HFFc6 (cell line): ENCODE data around the gene SYNC. TPM values are rescaled to one million over a fixed set of nuclear protein-coding genes. Genes with fewer than 3 reads are reported as not detected.
"Not testable (repeated sequence)": the region's sequence is repeated elsewhere in the genome, so short reads cannot be mapped to it uniquely, and the experiment has no call there.

Source experiments
- DNase-seq: peaks from one replicate; pipeline ENCODE4 v3.0.0-alpha.2; 2018
- H3K27ac Mint-ChIP-seq: 2 replicates; pipeline ENCODE4 v1.8.0; 2020; ENCODE audit warnings: mild to moderate bottlenecking, mixed read lengths
- H3K27me3 Mint-ChIP-seq: 2 replicates; pipeline ENCODE4 v1.8.0; 2021; ENCODE audit warnings: mild to moderate bottlenecking, moderate library complexity, mixed read lengths; ENCODE audit not compliant: insufficient read depth
- H3K36me3 Mint-ChIP-seq: 2 replicates; pipeline ENCODE4 v1.8.0; 2021; ENCODE audit warnings: low read depth, mixed read lengths
- H3K4me1 Mint-ChIP-seq: 2 replicates; pipeline ENCODE4 v1.8.0; 2020; ENCODE audit warnings: low read depth, mixed read lengths
- H3K4me3 Mint-ChIP-seq: 2 replicates; pipeline ENCODE4 v1.8.0; 2020; ENCODE audit warnings: mild to moderate bottlenecking, moderate library complexity, mixed read lengths
- H3K9me3 Mint-ChIP-seq: 2 replicates; pipeline ENCODE4 v1.8.0; 2020; ENCODE audit warnings: mild to moderate bottlenecking, mixed read lengths
- CTCF ChIP-seq: fragments of 200-600 bp; sonication (generic); IDR thresholded peaks from 2 replicates; pipeline ENCODE4 v1.5.0; 2021; ENCODE audit warnings: antibody characterized with exemption, mild to moderate bottlenecking
- total RNA-seq, 6 experiments: library from RNA; stranded (reverse); fragmentation: NEBNext Ultra II Directional; extraction: Animal tissue kit (Norgen Biotek cat#: 25700); gene quantifications; 2 replicates in 1 of 6; 3 replicates in 5 of 6; pipeline ENCODE4 v1.2.3, GENCODE V29; 2021

Gene SYNC
- total RNA-seq, 6 experiments from 2014 or later = 40.8 to 51.1 (median 48.1) TPM

- Mint-ChIP-seq H3K36me3 (peaks cover 53% of the 10 kb centered on the region), H3K4me1 (peaks cover 11% of the 10 kb centered on the region; the same call in 1 of the 2 replicates), H3K4me3 (no peak overlapping the region), H3K27ac (no peak overlapping the region), H3K27me3 (peaks cover 3% of the 10 kb centered on the region), H3K9me3 (no peaks in the 10 kb centered on the region)
- no peak for TF ChIP-seq CTCF
- no peak for DNase-seq
Observed at GRCh38 chr1:32676945-32677344, 25.6 kb downstream of the SYNC start.

GRCh38 chr1:32668716-32669115 is 33.9 kb downstream of the SYNC start:
- not testable (repeated sequence) for H3K27ac Mint-ChIP-seq, H3K4me3 Mint-ChIP-seq, DNase-seq, H3K27me3 Mint-ChIP-seq, H3K4me1 Mint-ChIP-seq, H3K9me3 Mint-ChIP-seq
- H3K36me3 Mint-ChIP-seq = peaks cover 41% of the 10 kb centered on the region

GRCh38 chr1:32666901-32667566 is 35.5 kb downstream of the SYNC start:
- H3K4me3 Mint-ChIP-seq = no peak overlapping the region
- H3K36me3 Mint-ChIP-seq = peaks cover 28% of the 10 kb centered on the region

GRCh38 chr1:32665915-32666314 is 36.7 kb downstream of the SYNC start:
- H3K4me1 Mint-ChIP-seq = no peaks in the 10 kb centered on the region
- H3K27ac Mint-ChIP-seq = no peak overlapping the region
- H3K27me3 Mint-ChIP-seq = no peaks in the 10 kb centered on the region
- DNase-seq = no peak
- TF ChIP-seq CTCF = no peak
- H3K9me3 Mint-ChIP-seq = no peaks in the 10 kb centered on the region
- no peak overlapping the region for H3K4me3 Mint-ChIP-seq
- H3K36me3 Mint-ChIP-seq = peaks cover 28% of the 10 kb centered on the region

More at GRCh38 chr1:32666901-32667566, 35.5 kb downstream of the SYNC start:
- H3K9me3 Mint-ChIP-seq = no peaks in the 10 kb centered on the region
- H3K4me1 Mint-ChIP-seq = no peaks in the 10 kb centered on the region
- no peak for TF ChIP-seq CTCF
- H3K27me3 Mint-ChIP-seq = peaks cover 1% of the 10 kb centered on the region; the same call in 1 of the 2 replicates
- no peak for DNase-seq
- no peak overlapping the region for H3K27ac Mint-ChIP-seq

GRCh38 chr1:32659581-32659980 is 43.0 kb downstream of the SYNC start:
- H3K27ac Mint-ChIP-seq = no peak overlapping the region
- H3K4me1 Mint-ChIP-seq = peaks cover 10% of the 10 kb centered on the region
- no peak for DNase-seq
- H3K36me3 Mint-ChIP-seq = peaks cover 46% of the 10 kb centered on the region
- H3K4me3 Mint-ChIP-seq = no peak overlapping the region
- no peaks in the 10 kb centered on the region for H3K9me3 Mint-ChIP-seq
- TF ChIP-seq CTCF = no peak
- H3K27me3 Mint-ChIP-seq = no peaks in the 10 kb centered on the region

GRCh38 chr1:32652244-32652962 is 50.2 kb downstream of the SYNC start:
- H3K36me3 Mint-ChIP-seq = peaks cover 34% of the 10 kb centered on the region
- H3K27me3 Mint-ChIP-seq = peaks cover 5% of the 10 kb centered on the region; the same call in 1 of the 2 replicates
- no peak for TF ChIP-seq CTCF
- no peak for DNase-seq
- H3K4me1 Mint-ChIP-seq = peaks cover 38% of the 10 kb centered on the region
- peak overlapping the region; percentile 100 for H3K27ac Mint-ChIP-seq
- 0 out of 2 replicates have a peak, but pooled peaks cover 7% of the 10 kb centered on the region for H3K9me3 Mint-ChIP-seq
- peak overlapping the region; percentile 97 for H3K4me3 Mint-ChIP-seq
